T-helper 17 cell (primary cell): ENCODE results near the gene NELFA. TPM values are rescaled to one million over a fixed set of nuclear protein-coding genes. Genes with fewer than 3 reads are reported as not detected.

Experiments
- ATAC-seq: fragments of 150-1000 bp; cut with Tn5 transposase; 2 replicates; pipeline ENCODE4 v1.10.0; 2021; ENCODE audit warnings: mild to moderate bottlenecking, moderate library complexity
- DNase-seq, 3 donors: peaks; one replicate each; pipeline versions ENCODE4 v3.0.0 to v3.0.0-alpha.2; 2020 to 2021
- H3K9me3 ChIP-seq: one replicate; pipeline ENCODE4 v1.7.0; 2013; ENCODE audit warnings: low read length, mild to moderate bottlenecking; ENCODE audit not compliant: control insufficient read depth, poor library complexity, severe bottlenecking
- H3K27ac Mint-ChIP-seq: one replicate; pipeline ENCODE4 v1.8.0; 2022; ENCODE audit warnings: mild to moderate bottlenecking, moderate library complexity, mixed read lengths
- H3K27me3 Mint-ChIP-seq: one replicate; pipeline ENCODE4 v1.8.0; 2022; ENCODE audit warnings: mixed read lengths
- H3K36me3 Mint-ChIP-seq: one replicate; pipeline ENCODE4 v1.8.0; 2022; ENCODE audit warnings: low read depth, mixed read lengths
- H3K4me1 Mint-ChIP-seq: one replicate; pipeline ENCODE4 v1.8.0; 2022; ENCODE audit warnings: mild to moderate bottlenecking, mixed read lengths
- H3K4me3 Mint-ChIP-seq: one replicate; pipeline ENCODE4 v1.8.0; 2022; ENCODE audit warnings: mild to moderate bottlenecking, moderate library complexity, mixed read lengths
- total RNA-seq, 4 donors: library from RNA in 2 of 4; stranded (reverse) in 2 of 4; gene quantifications; one replicate each; pipeline ENCODE4 v1.2.3 and lab custom pipeline; 2022 to 2026

The NELFA gene
- total RNA-seq (10 to 100 TPM; 40.7 to 47.2 TPM), total RNA-seq (lab: John Stamatoyannopoulos, UW) (35.5 to 35.6 reads per million in 2 donors)

GRCh38 chr4:2008921-2009650 lies at the start of gene NELFA:
Gene NELFA, minus strand, starts transcription at chr4:2008974. Its CDS starts 15 bp downstream, at chr4:2008959.
- H3K4me1 Mint-ChIP-seq: peaks cover 14% of the 10 kb centered on the region
- DNase-seq (peak; percentile 89 to 95 (median 89)), ATAC-seq (peak; percentile 82)
- peak within 1 kb of the TSS; percentile 96 for H3K27ac Mint-ChIP-seq
- peaks cover 5% of the 10 kb centered on the region for H3K36me3 Mint-ChIP-seq
- H3K9me3 ChIP-seq: no peaks in the 10 kb centered on the region
- H3K4me3 Mint-ChIP-seq: peak within 1 kb of the TSS; percentile 94
- H3K27me3 Mint-ChIP-seq: no peaks in the 10 kb centered on the region

GRCh38 chr4:2057382-2058065 lies 48.8 kb upstream of the NELFA start:
- Mint-ChIP-seq H3K4me1 (peaks cover 3% of the 10 kb centered on the region), H3K27ac (no peak overlapping the region), H3K36me3 (peaks cover 2% of the 10 kb centered on the region), H3K27me3 (peaks cover 47% of the 10 kb centered on the region), H3K4me3 (peak overlapping the region; percentile 53)
- H3K9me3 ChIP-seq: no peaks in the 10 kb centered on the region
- ATAC-seq (no peak), DNase-seq (no peak)

- Mint-ChIP-seq H3K27ac (no peak overlapping the region), H3K4me1 (peaks cover 3% of the 10 kb centered on the region), H3K36me3 (peaks cover 2% of the 10 kb centered on the region), H3K4me3 (no peak overlapping the region), H3K27me3 (peaks cover 52% of the 10 kb centered on the region)
- H3K9me3 ChIP-seq: no peaks in the 10 kb centered on the region
- ATAC-seq (no peak), DNase-seq (no peak)
Observed at GRCh38 chr4:2054217-2054616, 45.4 kb upstream of the NELFA start.

- no peaks in the 10 kb centered on the region for H3K9me3 ChIP-seq
- Mint-ChIP-seq H3K36me3 (peaks cover 2% of the 10 kb centered on the region), H3K27ac (no peak overlapping the region), H3K4me1 (peaks cover 2% of the 10 kb centered on the region), H3K4me3 (no peak overlapping the region), H3K27me3 (peaks cover 44% of the 10 kb centered on the region)
- DNase-seq (no peak), ATAC-seq (no peak)
Observed at GRCh38 chr4:2051086-2051485, 42.3 kb upstream of the NELFA start.

- Mint-ChIP-seq H3K27me3 (peaks cover 41% of the 10 kb centered on the region), H3K4me1 (peaks cover 8% of the 10 kb centered on the region), H3K27ac (no peak overlapping the region), H3K4me3 (no peak overlapping the region), H3K36me3 (peaks cover 2% of the 10 kb centered on the region)
- no peak for ATAC-seq
- DNase-seq: no peak
- no peaks in the 10 kb centered on the region for H3K9me3 ChIP-seq
Observed at GRCh38 chr4:2049811-2050210, 41.0 kb upstream of the NELFA start.

GRCh38 chr4:2049381-2049780 lies 40.6 kb upstream of the NELFA start:
- no peak overlapping the region for H3K4me3 Mint-ChIP-seq
- ATAC-seq (no peak), DNase-seq (no peak)
- peaks cover 8% of the 10 kb centered on the region for H3K4me1 Mint-ChIP-seq
- no peaks in the 10 kb centered on the region for H3K9me3 ChIP-seq
- no peak overlapping the region for H3K27ac Mint-ChIP-seq
- H3K36me3 Mint-ChIP-seq: peaks cover 2% of the 10 kb centered on the region
- peaks cover 41% of the 10 kb centered on the region for H3K27me3 Mint-ChIP-seq

- H3K4me3 Mint-ChIP-seq: no peak overlapping the region
- no peak overlapping the region for H3K27ac Mint-ChIP-seq
- peaks cover 8% of the 10 kb centered on the region for H3K4me1 Mint-ChIP-seq
- H3K36me3 Mint-ChIP-seq: peaks cover 2% of the 10 kb centered on the region
- ATAC-seq (no peak), DNase-seq (no peak)
- H3K27me3 Mint-ChIP-seq: peaks cover 35% of the 10 kb centered on the region
- H3K9me3 ChIP-seq: no peaks in the 10 kb centered on the region
Observed at GRCh38 chr4:2048831-2049230, 40.1 kb upstream of the NELFA start.

- H3K27me3 Mint-ChIP-seq: peaks cover 35% of the 10 kb centered on the region
- DNase-seq: no peak
- peaks cover 9% of the 10 kb centered on the region for H3K4me1 Mint-ChIP-seq
- H3K4me3 Mint-ChIP-seq: no peak overlapping the region
- no peaks in the 10 kb centered on the region for H3K9me3 ChIP-seq
- peaks cover 2% of the 10 kb centered on the region for H3K36me3 Mint-ChIP-seq
- peak overlapping the region; percentile 29 for H3K27ac Mint-ChIP-seq
- no peak for ATAC-seq
Observed at GRCh38 chr4:2047781-2048581, 39.2 kb upstream of the NELFA start.

- peaks cover 2% of the 10 kb centered on the region for H3K36me3 Mint-ChIP-seq
- no peak overlapping the region for H3K27ac Mint-ChIP-seq
- ATAC-seq: no peak
- peaks cover 30% of the 10 kb centered on the region for H3K27me3 Mint-ChIP-seq
- no peak overlapping the region for H3K4me3 Mint-ChIP-seq
- no peak for DNase-seq
- H3K9me3 ChIP-seq: no peaks in the 10 kb centered on the region
- H3K4me1 Mint-ChIP-seq: peaks cover 11% of the 10 kb centered on the region
Observed at GRCh38 chr4:2047031-2047660, 38.4 kb upstream of the NELFA start.

GRCh38 chr4:2046031-2046961 lies 37.5 kb upstream of the NELFA start:
- no peak overlapping the region for H3K27ac Mint-ChIP-seq
- peaks cover 23% of the 10 kb centered on the region for H3K27me3 Mint-ChIP-seq
- H3K9me3 ChIP-seq: no peaks in the 10 kb centered on the region

GRCh38 chr4:2045518-2045951 lies 36.8 kb upstream of the NELFA start:
- Mint-ChIP-seq H3K36me3 (peaks cover 2% of the 10 kb centered on the region), H3K4me3 (no peak overlapping the region), H3K27me3 (peaks cover 17% of the 10 kb centered on the region), H3K4me1 (peaks cover 13% of the 10 kb centered on the region), H3K27ac (no peak overlapping the region)
- no peaks in the 10 kb centered on the region for H3K9me3 ChIP-seq
- DNase-seq (no peak), ATAC-seq (peak; percentile 30)

More at GRCh38 chr4:2046031-2046961, 37.5 kb upstream of the NELFA start:
- no peak for ATAC-seq
- DNase-seq: no peak
- Mint-ChIP-seq H3K36me3 (peaks cover 2% of the 10 kb centered on the region), H3K4me1 (peaks cover 13% of the 10 kb centered on the region), H3K4me3 (peak overlapping the region; percentile 57)
